GM12865 (cell line): ENCODE data around the gene INKA2.
A peak's percentile ranks its signal among the peaks of the same experiment; 100 is the strongest.

ENCODE experiments used
- DNase-seq: peaks from one replicate; pipeline ENCODE4 v3.0.0; 2010; ENCODE audit warnings: low read depth
- H3K4me3 ChIP-seq: 2 replicates; pipeline ENCODE4 v1.5.1; 2011; ENCODE audit warnings: mild to moderate bottlenecking, low read depth, low read length, control low read depth
- TF ChIP-seq, protein P1 (sequence below): IDR thresholded peaks from 2 replicates; pipeline ENCODE4 v1.5.1; 2011; ENCODE audit warnings: low read length, control low read depth, low read depth, inconsistent platforms; ENCODE audit not compliant: insufficient read depth; ENCODE audit errors: missing control alignments

INKA2 gene

GRCh38 chr1:111751906-111752575 lies 12.8 kb upstream of the INKA2 start:
- no peak for DNase-seq
- H3K4me3 ChIP-seq, result no peak overlapping the region
- TF ChIP-seq, protein P1, sequence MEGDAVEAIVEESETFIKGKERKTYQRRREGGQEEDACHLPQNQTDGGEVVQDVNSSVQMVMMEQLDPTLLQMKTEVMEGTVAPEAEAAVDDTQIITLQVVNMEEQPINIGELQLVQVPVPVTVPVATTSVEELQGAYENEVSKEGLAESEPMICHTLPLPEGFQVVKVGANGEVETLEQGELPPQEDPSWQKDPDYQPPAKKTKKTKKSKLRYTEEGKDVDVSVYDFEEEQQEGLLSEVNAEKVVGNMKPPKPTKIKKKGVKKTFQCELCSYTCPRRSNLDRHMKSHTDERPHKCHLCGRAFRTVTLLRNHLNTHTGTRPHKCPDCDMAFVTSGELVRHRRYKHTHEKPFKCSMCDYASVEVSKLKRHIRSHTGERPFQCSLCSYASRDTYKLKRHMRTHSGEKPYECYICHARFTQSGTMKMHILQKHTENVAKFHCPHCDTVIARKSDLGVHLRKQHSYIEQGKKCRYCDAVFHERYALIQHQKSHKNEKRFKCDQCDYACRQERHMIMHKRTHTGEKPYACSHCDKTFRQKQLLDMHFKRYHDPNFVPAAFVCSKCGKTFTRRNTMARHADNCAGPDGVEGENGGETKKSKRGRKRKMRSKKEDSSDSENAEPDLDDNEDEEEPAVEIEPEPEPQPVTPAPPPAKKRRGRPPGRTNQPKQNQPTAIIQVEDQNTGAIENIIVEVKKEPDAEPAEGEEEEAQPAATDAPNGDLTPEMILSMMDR, result no peak

GRCh38 chr1:111750856-111751255 lies 11.7 kb upstream of the INKA2 start:
- TF ChIP-seq, protein P1, result no peak
- DNase-seq, result no peak
- no peak overlapping the region for H3K4me3 ChIP-seq

GRCh38 chr1:111749628-111750027 lies 10.4 kb upstream of the INKA2 start:
- H3K4me3 ChIP-seq, result no peak overlapping the region
- TF ChIP-seq, protein P1, result no peak
- DNase-seq, result no peak

DNA sequence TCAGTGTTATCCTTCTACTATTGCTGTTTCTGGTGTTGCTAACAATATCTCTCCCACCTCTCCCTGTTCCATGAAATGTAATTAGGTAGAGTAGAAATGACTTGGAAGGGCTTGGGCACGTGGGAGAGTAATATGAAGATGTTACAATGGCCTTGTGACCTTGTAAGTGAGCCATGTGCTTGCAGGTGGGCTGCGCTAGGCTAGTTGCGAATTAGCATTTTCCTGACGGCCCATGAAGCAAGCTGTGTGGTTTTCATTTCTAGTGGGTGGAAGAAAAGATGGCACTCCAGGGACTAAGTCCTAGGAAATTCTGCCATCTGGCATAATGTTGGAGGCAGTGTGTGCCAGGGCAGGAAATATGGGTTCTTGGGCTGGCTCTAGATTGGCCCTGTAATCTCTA lies 8.8 kb upstream of the INKA2 start:
- no peak overlapping the region for H3K4me3 ChIP-seq
- no peak for DNase-seq
- TF ChIP-seq, protein P1, result no peak

GRCh38 chr1:111747282-111747734 lies 8.1 kb upstream of the INKA2 start:
- peak; percentile 90 for DNase-seq
- H3K4me3 ChIP-seq, result no peak overlapping the region
- TF ChIP-seq, protein P1, result peak; percentile 71

- DNase-seq, result no peak
- H3K4me3 ChIP-seq, result no peak overlapping the region
- TF ChIP-seq, protein P1, result no peak
Observed at GRCh38 chr1:111746614-111746999, 7.4 kb upstream of the INKA2 start.
